Neural progenitor cell (in vitro differentiated cells): ENCODE data around the gene TYW5. TPM values are rescaled to one million over a fixed set of nuclear protein-coding genes. Genes with fewer than 3 reads are reported as not detected.

Source experiments
- DNase-seq: peaks from one replicate; pipeline ENCODE4 v3.0.0-alpha.2; 2016; ENCODE audit warnings: low spot score
- H2AFZ ChIP-seq: fragments of 200-600 bp; sonication (generic); replicated peaks from 2 replicates; pipeline ENCODE4 v1.6.1; 2016; ENCODE audit warnings: antibody characterized with exemption
- H3F3A ChIP-seq: fragments of 200-600 bp; sonication (generic); 2 replicates; pipeline ENCODE4 v1.6.1; 2016; ENCODE audit warnings: antibody characterized with exemption, low read depth
- H3K27ac ChIP-seq: fragments of 200-600 bp; sonication (generic); 2 replicates; pipeline ENCODE4 v1.5.1; 2016; ENCODE audit warnings: mild to moderate bottlenecking
- H3K27me3 ChIP-seq: fragments of 200-600 bp; sonication (generic); 2 replicates; pipeline ENCODE4 v1.6.1; 2016; ENCODE audit warnings: mild to moderate bottlenecking, moderate library complexity
- H3K36me3 ChIP-seq: fragments of 200-600 bp; sonication (generic); 2 replicates; pipeline ENCODE4 v1.5.1; 2016
- H3K4me1 ChIP-seq: fragments of 200-600 bp; sonication (generic); 2 replicates; pipeline ENCODE4 v1.6.1; 2016; ENCODE audit warnings: mixed run types
- H3K4me2 ChIP-seq: fragments of 200-600 bp; sonication (generic); 2 replicates; pipeline ENCODE4 v1.6.1; 2016
- H3K4me3 ChIP-seq: fragments of 200-600 bp; sonication (generic); 2 replicates; pipeline ENCODE4 v1.5.1; 2016
- H3K79me2 ChIP-seq: fragments of 200-600 bp; sonication (generic); 2 replicates; pipeline ENCODE4 v1.6.1; 2016; ENCODE audit warnings: low read depth
- H3K9ac ChIP-seq: fragments of 200-600 bp; sonication (generic); 2 replicates; pipeline ENCODE4 v1.6.1; 2016
- H3K9me3 ChIP-seq: fragments of 200-600 bp; sonication (generic); 2 replicates; pipeline ENCODE4 v1.5.1; 2016; ENCODE audit warnings: low read depth
- H4K20me1 ChIP-seq: fragments of 200-600 bp; sonication (generic); 2 replicates; pipeline ENCODE4 v1.6.1; 2016; ENCODE audit warnings: low read depth
- H3K27ac Mint-ChIP-seq: 3 replicates; pipeline ENCODE4 v1.8.0; 2021; ENCODE audit warnings: mixed read lengths
- H3K27me3 Mint-ChIP-seq: 2 replicates; pipeline ENCODE4 v1.8.0; 2022; ENCODE audit warnings: low read depth, mild to moderate bottlenecking, inconsistent platforms, moderate library complexity, mixed read lengths; ENCODE audit not compliant: insufficient read depth
- H3K36me3 Mint-ChIP-seq: 3 replicates; pipeline ENCODE4 v1.8.0; 2021; ENCODE audit warnings: mixed read lengths
- H3K4me1 Mint-ChIP-seq: 3 replicates; pipeline ENCODE4 v1.8.0; 2021; ENCODE audit warnings: mixed read lengths
- H3K4me3 Mint-ChIP-seq: 3 replicates; pipeline ENCODE4 v1.8.0; 2021; ENCODE audit warnings: mild to moderate bottlenecking, moderate library complexity, mixed read lengths
- H3K9me3 Mint-ChIP-seq: 3 replicates; pipeline ENCODE4 v1.8.0; 2020; ENCODE audit warnings: mixed read lengths
- CTCF ChIP-seq: fragments of 200-600 bp; sonication (generic); IDR thresholded peaks from 2 replicates; pipeline ENCODE4 v1.5.1; 2017; ENCODE audit warnings: antibody characterized with exemption, mild to moderate bottlenecking
- EZH2 ChIP-seq: fragments of 200-600 bp; sonication (generic); IDR thresholded peaks from 2 replicates; pipeline ENCODE4 v1.6.1; 2017; ENCODE audit warnings: antibody characterized with exemption, mild to moderate bottlenecking, moderate library complexity
- EZH2phosphoT487 ChIP-seq: fragments of 200-600 bp; sonication (generic); IDR thresholded peaks from 2 replicates; pipeline ENCODE4 v1.6.1; 2017; ENCODE audit warnings: antibody characterized with exemption
- total RNA-seq: library from RNA; depleted of rRNA; stranded (reverse); fragments of >200 nt; gene quantifications from 2 replicates; pipeline ENCODE4 v1.2.3, GENCODE V29; 2015; ENCODE audit warnings: low replicate concordance

TYW5 gene
- total RNA-seq, 1 donor from 2014 or later: 25.0 TPM

GRCh38 chr2:199984755-199985154 is 29.5 kb upstream of the TYW5 start:
- peaks cover 20% of the 10 kb centered on the region for H3K4me1 Mint-ChIP-seq
- no peak for DNase-seq

GRCh38 chr2:199984159-199984558 is 28.9 kb upstream of the TYW5 start:
- Histone ChIP-seq H3K27ac (no peak overlapping the region), H3K4me1 (no peaks in the 10 kb centered on the region), H2AFZ (no peak overlapping the region), H3F3A (no peaks in the 10 kb centered on the region), H3K79me2 (no peaks in the 10 kb centered on the region), H3K4me3 (no peak overlapping the region), H3K27me3 (no peaks in the 10 kb centered on the region), H4K20me1 (no peaks in the 10 kb centered on the region), H3K36me3 (no peaks in the 10 kb centered on the region), H3K4me2 (no peak overlapping the region), H3K9ac (no peak overlapping the region), H3K9me3 (no peaks in the 10 kb centered on the region)
- Mint-ChIP-seq H3K4me3 (no peak overlapping the region), H3K36me3 (no peaks in the 10 kb centered on the region), H3K27me3 (no peaks in the 10 kb centered on the region), H3K9me3 (no peaks in the 10 kb centered on the region), H3K4me1 (peaks cover 22% of the 10 kb centered on the region), H3K27ac (no peak overlapping the region)
- no peak for TF ChIP-seq CTCF
- no peak for TF ChIP-seq EZH2phosphoT487
- no peak for TF ChIP-seq EZH2
- DNase-seq: no peak

More at GRCh38 chr2:199984755-199985154, 29.5 kb upstream of the TYW5 start:
- no peaks in the 10 kb centered on the region for H4K20me1 ChIP-seq
- no peaks in the 10 kb centered on the region for H3K27me3 ChIP-seq
- H3F3A ChIP-seq: no peaks in the 10 kb centered on the region
- no peaks in the 10 kb centered on the region for H3K9me3 ChIP-seq
- H3K27ac Mint-ChIP-seq: no peak overlapping the region
- H3K27me3 Mint-ChIP-seq: no peaks in the 10 kb centered on the region
- H3K27ac ChIP-seq: no peak overlapping the region
- H3K9ac ChIP-seq: no peak overlapping the region
- no peaks in the 10 kb centered on the region for H3K36me3 Mint-ChIP-seq
- no peaks in the 10 kb centered on the region for H3K9me3 Mint-ChIP-seq
- TF ChIP-seq EZH2: no peak
- TF ChIP-seq EZH2phosphoT487: no peak
- no peak for TF ChIP-seq CTCF
- H3K36me3 ChIP-seq: no peaks in the 10 kb centered on the region
- H2AFZ ChIP-seq: no peak overlapping the region
- no peaks in the 10 kb centered on the region for H3K4me1 ChIP-seq
- H3K4me2 ChIP-seq: no peak overlapping the region
- H3K79me2 ChIP-seq: no peaks in the 10 kb centered on the region
- no peak overlapping the region for H3K4me3 ChIP-seq
- H3K4me3 Mint-ChIP-seq: no peak overlapping the region

- Mint-ChIP-seq H3K36me3 (no peaks in the 10 kb centered on the region), H3K27me3 (no peaks in the 10 kb centered on the region), H3K4me3 (no peak overlapping the region), H3K9me3 (no peaks in the 10 kb centered on the region), H3K27ac (no peak overlapping the region), H3K4me1 (peaks cover 24% of the 10 kb centered on the region)
- H3K79me2 ChIP-seq: no peaks in the 10 kb centered on the region
- H3F3A ChIP-seq: no peaks in the 10 kb centered on the region
- no peak overlapping the region for H2AFZ ChIP-seq
- H3K9me3 ChIP-seq: no peaks in the 10 kb centered on the region
- H3K4me2 ChIP-seq: no peak overlapping the region
- no peak for DNase-seq
- no peak overlapping the region for H3K9ac ChIP-seq
- H3K4me3 ChIP-seq: no peak overlapping the region
- no peaks in the 10 kb centered on the region for H3K4me1 ChIP-seq
- no peaks in the 10 kb centered on the region for H4K20me1 ChIP-seq
- TF ChIP-seq EZH2 (no peak), EZH2phosphoT487 (no peak), CTCF (no peak)
- no peak overlapping the region for H3K27ac ChIP-seq
- no peaks in the 10 kb centered on the region for H3K36me3 ChIP-seq
- no peaks in the 10 kb centered on the region for H3K27me3 ChIP-seq
These were observed 28.2 kb upstream of the TYW5 start for GRCh38 chr2:199983534-199983933.
